ENCODE results near the gene MED29.
A peak's percentile ranks its signal among the peaks of the same experiment; 100 is the strongest.

GRCh38 chr19:39413272-39413910 lies 22.2 kb downstream of the MED29 start:
- no peak for TF ChIP-seq EZH2 (IDR thresholded peaks at IDR 0.05; ENCODE audit: low read depth, unreplicated experiment)
- TF ChIP-seq CTCF (conservative IDR thresholded peaks at IDR 0.05; ENCODE audit: low read depth in 2 of 2) = no peak
- TF ChIP-seq POLR2AphosphoS5 (IDR thresholded peaks at IDR 0.05; ENCODE audit: low read depth) = no peak; the same call in 1 of the 2 replicates
- TF ChIP-seq REST (IDR thresholded peaks at IDR 0.05; ENCODE audit: unreplicated experiment) = no peak
- TF ChIP-seq EZH2phosphoT487 (IDR thresholded peaks at IDR 0.05; ENCODE audit: unreplicated experiment) = no peak
- TF ChIP-seq ETS1 (IDR thresholded peaks at IDR 0.05) = peak; percentile 27; the same call in 1 of the 2 replicates
- no peak for TF ChIP-seq ZNF462 (CRISPR knock-in tag; IDR thresholded peaks at IDR 0.05)
- TF ChIP-seq CREB1 (CRISPR knock-in tag; IDR thresholded peaks at IDR 0.05; ENCODE audit: low read depth) = no peak
